B cell (primary cell): ENCODE results near the gene ATP8A2. TPM values are rescaled to one million over a fixed set of nuclear protein-coding genes. Genes with fewer than 3 reads are reported as not detected.

Experiments used
- ATAC-seq: fragments of 200-7000 bp; cut with Tn5 transposase; one replicate; pipeline ENCODE4 v1.10.0; 2021; ENCODE audit warnings: low read depth, mild to moderate bottlenecking, moderate number of reproducible peaks, moderate library complexity
- CTCF ChIA-PET: fragments of 350-600 bp; sonication (Branson Sonifier 250); formaldehyde crosslinking; loops from one replicate; lab custom pipeline; 2021; ENCODE audit warnings: antibody characterized with exemption, inconsistent platforms; lab: Charles Lee
- POLR2A ChIA-PET: fragments of 350-600 bp; sonication (Branson Sonifier 250); formaldehyde crosslinking; loops from one replicate; lab custom pipeline; 2021; ENCODE audit warnings: antibody characterized with exemption; lab: Charles Lee
- DNase-seq: peaks from one replicate; pipeline ENCODE4 v3.0.0; 2013
- H2AFZ ChIP-seq: 2 replicates; pipeline ENCODE4 v1.6.1; 2012; ENCODE audit warnings: mild to moderate bottlenecking, low read depth, low read length; ENCODE audit not compliant: insufficient read depth, poor library complexity, severe bottlenecking
- H3K27ac ChIP-seq, 2 donors: 1 replicate in 1 of 2; 2 replicates in 1 of 2; pipeline ENCODE4 v1.5.1; 2012 to 2013; ENCODE audit warnings: low read length in 2 of 2, mild to moderate bottlenecking in 2 of 2, moderate library complexity in 1 of 2
- H3K27me3 ChIP-seq, 4 experiments: fragments of 200-600 bp in 1 of 4; sonication (generic) in 1 of 4; replicated peaks in 1 of 4; 1 replicate in 2 of 4; 2 replicates in 2 of 4; pipeline versions ENCODE4 v1.6.1 to v1.7.0; 2013 to 2016; ENCODE audit warnings: low read length in 3 of 4, mild to moderate bottlenecking in 2 of 4, mixed read lengths in 1 of 4, moderate library complexity in 1 of 4; ENCODE audit not compliant: insufficient read depth in 4 of 4, control insufficient read depth in 3 of 4; ENCODE audit errors: control extremely low read depth in 1 of 4
- H3K36me3 ChIP-seq, 2 experiments: replicated peaks in 1 of 2; 1 replicate in 1 of 2; 2 replicates in 1 of 2; pipeline versions ENCODE4 v1.6.1 to v1.7.1; 2013; ENCODE audit warnings: low read length in 1 of 2; ENCODE audit not compliant: insufficient read depth in 2 of 2, control insufficient read depth in 1 of 2; ENCODE audit errors: control extremely low read depth in 1 of 2, extremely low read depth in 1 of 2
- H3K4me1 ChIP-seq, 2 donors: fragments of 200-600 bp in 1 of 2; sonication (generic) in 1 of 2; 1 replicate in 1 of 2; 2 replicates in 1 of 2; pipeline versions ENCODE4 v1.5.1 to v1.6.1; 2013 to 2017; ENCODE audit warnings: low read length in 2 of 2; ENCODE audit not compliant: control insufficient read depth in 2 of 2, insufficient read depth in 2 of 2
- H3K4me2 ChIP-seq: replicated peaks from 2 replicates; pipeline ENCODE3; 2012; ENCODE audit warnings: mild to moderate bottlenecking, low read depth, low read length; ENCODE audit not compliant: poor library complexity, severe bottlenecking
- H3K4me3 ChIP-seq, 5 experiments: fragments of 200-600 bp in 1 of 5; sonication (generic) in 1 of 5; 1 replicate in 3 of 5; 2 replicates in 2 of 5; pipeline versions ENCODE4 v1.5.1 to v1.7.0; 2011 to 2016; ENCODE audit warnings: low read length in 4 of 5, mild to moderate bottlenecking in 4 of 5, low read depth in 2 of 5, control low read depth in 1 of 5, moderate library complexity in 1 of 5; ENCODE audit not compliant: insufficient read depth in 1 of 5; ENCODE audit errors: control extremely low read depth in 1 of 5, extremely low read depth in 1 of 5
- H3K79me2 ChIP-seq: fragments of 200-600 bp; sonication (generic); one replicate; pipeline ENCODE4 v1.6.0; 2016; ENCODE audit warnings: low read length; ENCODE audit not compliant: control insufficient read depth, insufficient read depth
- H3K9ac ChIP-seq: fragments of 200-600 bp; sonication (generic); 2 replicates; pipeline ENCODE4 v1.6.1; 2017; ENCODE audit warnings: mild to moderate bottlenecking, low read length, moderate library complexity
- H3K9me3 ChIP-seq, 3 donors: one replicate each; pipeline versions ENCODE4 v1.6.1 to v1.7.1; 2013; ENCODE audit warnings: low read length in 2 of 3; ENCODE audit not compliant: control insufficient read depth in 2 of 3, insufficient read depth in 1 of 3; ENCODE audit errors: control extremely low read depth in 1 of 3
- H4K20me1 ChIP-seq: 2 replicates; pipeline ENCODE4 v1.6.0; 2012; ENCODE audit warnings: mild to moderate bottlenecking, low read length; ENCODE audit not compliant: insufficient read depth, control insufficient read depth, poor library complexity, severe bottlenecking
- H3K27ac Mint-ChIP-seq: one replicate; pipeline ENCODE4 v1.8.0; 2021; ENCODE audit warnings: mixed read lengths
- H3K27me3 Mint-ChIP-seq: one replicate; pipeline ENCODE4 v1.8.0; 2021; ENCODE audit warnings: mixed read lengths
- H3K4me1 Mint-ChIP-seq: one replicate; pipeline ENCODE4 v1.8.0; 2021; ENCODE audit warnings: mixed read lengths
- H3K4me3 Mint-ChIP-seq: one replicate; pipeline ENCODE4 v1.8.0; 2021; ENCODE audit warnings: mixed read lengths
- H3K9me3 Mint-ChIP-seq: one replicate; pipeline ENCODE4 v1.8.0; 2022; ENCODE audit warnings: mixed read lengths; ENCODE audit not compliant: insufficient read depth
- EZH2 ChIP-seq: IDR thresholded peaks from 2 replicates; pipeline ENCODE4 v1.6.1; 2012; ENCODE audit warnings: borderline replicate concordance, low read depth, mild to moderate bottlenecking, moderate library complexity, low read length; ENCODE audit not compliant: insufficient read depth, poor library complexity, severe bottlenecking
- WGBS: methylation state at CpG from one replicate; pipeline ENCODE4 v1.1.5; 2013; ENCODE audit warnings: missing lambda C conversion rate; ENCODE audit not compliant: insufficient coverage; 5-methylcytosine and 5-hydroxymethylcytosine counted together
- intact Hi-C: fragments of 100-400 bp; cut with micrococcal nuclease; formaldehyde crosslinking; loops from one replicate; pipeline ENCODE4 v1.10.0; 2022
- polyA plus RNA-seq: library from polyadenylated mRNA; depleted of rRNA; stranded (reverse); fragments of >200 nt; gene quantifications from 2 replicates; pipeline ENCODE4 v1.2.3, GENCODE V29; 2012
- total RNA-seq, 2 donors: library from RNA; stranded (reverse); fragments of 120-200 nt in 1 of 2; gene quantifications; 1 replicate in 1 of 2; 2 replicates in 1 of 2; pipeline versions ENCODE4 v1.2.3 to v1.2.4, GENCODE V29; 2013 to 2022
- TF ChIP-seq, protein P1 (sequence below): fragments of 200-600 bp; IDR thresholded peaks from one replicate; pipeline ENCODE4 v1.8.0; 2022; ENCODE audit warnings: antibody characterized with exemption, mild to moderate bottlenecking

The ATP8A2 gene
- total and polyA plus RNA-seq, 2 donors (not counting 1 experiment from before 2014, with no cell fraction given), result not detected

DNA sequence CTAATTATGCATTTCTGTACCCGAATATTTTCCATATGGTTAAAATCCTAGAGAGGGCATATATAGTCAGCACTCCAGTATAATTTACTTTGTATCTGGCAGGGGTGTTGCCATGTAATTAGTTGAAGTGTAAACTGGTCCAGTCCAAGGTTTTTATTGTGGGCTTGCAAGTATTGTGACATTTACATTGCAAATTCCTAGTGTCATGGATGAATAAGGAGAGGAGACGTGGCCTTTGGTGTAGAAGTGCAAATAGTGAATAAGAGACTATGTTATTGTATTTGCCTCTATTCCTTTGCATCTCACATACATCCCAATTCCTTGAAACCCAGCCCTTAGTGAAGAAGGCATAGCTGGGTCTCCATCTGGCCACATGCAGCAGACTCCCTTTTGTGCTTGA is 330.6 kb downstream of the ATP8A2 start:
- no peak for TF ChIP-seq EZH2
- TF ChIP-seq, protein P1, sequence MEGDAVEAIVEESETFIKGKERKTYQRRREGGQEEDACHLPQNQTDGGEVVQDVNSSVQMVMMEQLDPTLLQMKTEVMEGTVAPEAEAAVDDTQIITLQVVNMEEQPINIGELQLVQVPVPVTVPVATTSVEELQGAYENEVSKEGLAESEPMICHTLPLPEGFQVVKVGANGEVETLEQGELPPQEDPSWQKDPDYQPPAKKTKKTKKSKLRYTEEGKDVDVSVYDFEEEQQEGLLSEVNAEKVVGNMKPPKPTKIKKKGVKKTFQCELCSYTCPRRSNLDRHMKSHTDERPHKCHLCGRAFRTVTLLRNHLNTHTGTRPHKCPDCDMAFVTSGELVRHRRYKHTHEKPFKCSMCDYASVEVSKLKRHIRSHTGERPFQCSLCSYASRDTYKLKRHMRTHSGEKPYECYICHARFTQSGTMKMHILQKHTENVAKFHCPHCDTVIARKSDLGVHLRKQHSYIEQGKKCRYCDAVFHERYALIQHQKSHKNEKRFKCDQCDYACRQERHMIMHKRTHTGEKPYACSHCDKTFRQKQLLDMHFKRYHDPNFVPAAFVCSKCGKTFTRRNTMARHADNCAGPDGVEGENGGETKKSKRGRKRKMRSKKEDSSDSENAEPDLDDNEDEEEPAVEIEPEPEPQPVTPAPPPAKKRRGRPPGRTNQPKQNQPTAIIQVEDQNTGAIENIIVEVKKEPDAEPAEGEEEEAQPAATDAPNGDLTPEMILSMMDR, result no peak
- ATAC-seq (no peak), DNase-seq (no peak)
- CTCF ChIA-PET, result no interaction called here
- intact Hi-C loops, result no loop called here
- Histone ChIP-seq H3K4me3 (no peak overlapping the region), H3K27ac (no peak overlapping the region), H3K9ac (no peak overlapping the region), H3K27me3 (no peaks in the 10 kb centered on the region), H4K20me1 (no peaks in the 10 kb centered on the region), H2AFZ (no peak overlapping the region), H3K9me3 (no peaks in the 10 kb centered on the region), H3K4me1 (no peaks in the 10 kb centered on the region), H3K4me2 (no peak overlapping the region), H3K79me2 (no peaks in the 10 kb centered on the region), H3K36me3 (no peaks in the 10 kb centered on the region)
- no peaks in the 10 kb centered on the region for H3K27me3 Mint-ChIP-seq
- POLR2A ChIA-PET, result no interaction called here
- no peak overlapping the region for H3K4me3 Mint-ChIP-seq
- WGBS, result no CpG with 5 or more reads among the region's 2 CpGs
- H3K4me1 Mint-ChIP-seq, result no peaks in the 10 kb centered on the region
- no peak overlapping the region for H3K27ac Mint-ChIP-seq
- no peaks in the 10 kb centered on the region for H3K9me3 Mint-ChIP-seq

DNA sequence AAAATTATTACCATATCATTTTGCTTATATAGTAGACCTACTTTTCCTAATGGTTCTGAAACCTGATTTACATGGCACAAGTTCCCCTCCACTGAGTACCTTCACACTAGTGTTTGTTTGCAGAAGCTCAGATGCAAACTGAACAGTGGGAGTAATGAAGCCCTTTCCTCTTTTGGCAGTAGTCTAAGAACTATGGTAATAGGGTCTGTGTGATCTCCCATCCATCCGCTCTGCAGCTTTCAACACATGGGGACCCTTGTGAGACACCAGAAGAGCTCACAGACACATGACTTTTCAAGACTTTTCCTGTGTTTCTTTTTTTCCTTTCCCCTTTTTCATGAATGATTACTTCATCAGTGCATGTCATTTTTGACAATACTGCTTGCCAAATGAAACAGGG is 336.0 kb downstream of the ATP8A2 start:
- Mint-ChIP-seq H3K27ac (no peak overlapping the region), H3K4me3 (no peak overlapping the region), H3K4me1 (no peaks in the 10 kb centered on the region), H3K27me3 (no peaks in the 10 kb centered on the region), H3K9me3 (no peaks in the 10 kb centered on the region)
- H3K9ac ChIP-seq, result no peak overlapping the region
- H3K27me3 ChIP-seq, result no peaks in the 10 kb centered on the region
- intact Hi-C loops, result no loop called here
- no peaks in the 10 kb centered on the region for H4K20me1 ChIP-seq
- TF ChIP-seq EZH2, result no peak
- TF ChIP-seq, protein P1, result no peak
- CTCF ChIA-PET, result no interaction called here
- H2AFZ ChIP-seq, result no peak overlapping the region
- POLR2A ChIA-PET, result no interaction called here
- no peak for ATAC-seq
- H3K4me2 ChIP-seq, result no peak overlapping the region
- H3K79me2 ChIP-seq, result no peaks in the 10 kb centered on the region
- peaks cover 0 to 3% (median 0%) of the 10 kb centered on the region in 3 donors for H3K9me3 ChIP-seq
- H3K36me3 ChIP-seq, result no peaks in the 10 kb centered on the region
- H3K27ac ChIP-seq, result no peak overlapping the region
- DNase-seq, result no peak
- 89% methylated on average over 1 of the region's 1 CpG for WGBS
- no peak overlapping the region for H3K4me3 ChIP-seq
- no peaks in the 10 kb centered on the region for H3K4me1 ChIP-seq
